ENCODE measurements around the gene NUCB1.
"Not testable (repeated sequence)": the region's sequence is repeated elsewhere in the genome, so short reads cannot be mapped to it uniquely, and the experiment has no call there.

- not testable (repeated sequence) for TF ChIP-seq CTCF, POLR2A (IDR thresholded peaks at IDR 0.05)
Observed at GRCh38 chr19:48889496-48889895, 10.6 kb upstream of the NUCB1 start.

All from Peyer's patch (tissue), 4 donors.